ENCODE data around the gene TSPEAR.

GRCh38 chr21:44583089-44583799, 128.1 kb downstream of the TSPEAR start:
- no peak for TF ChIP-seq CTCF (conservative IDR thresholded peaks at IDR 0.05; ENCODE audit: low read length)
- no peak for TF ChIP-seq EZH2phosphoT487 (IDR thresholded peaks at IDR 0.05; ENCODE audit: borderline replicate concordance, low read depth, low read length)

Measured in OCI-LY7 (cell line).